K562 (cell line): ENCODE measurements around the gene PAX5. TPM values are rescaled to one million over a fixed set of nuclear protein-coding genes. Genes with fewer than 3 reads are reported as not detected.

Source experiments
- ATAC-seq: fragments of 200-7000 bp; cut with Tn5 transposase; 3 replicates; pipeline ENCODE4 v1.9.1; 2020; ENCODE audit warnings: moderate library complexity
- BruUV-seq: library from RNA; stranded (reverse); fragments of 400-500 nt; replicated peaks from 2 replicates; lab custom pipeline; 2021; lab: Mats Ljungman, UMichigan
- CTCF ChIA-PET: fragments of 300-600 bp; formaldehyde crosslinking; extraction: SDS; loops from one replicate; lab custom pipeline; 2021; ENCODE audit warnings: low intra/inter-chr PET ratio; lab: Yijun Ruan, JAX
- POLR2A ChIA-PET: fragments of 300-600, 350-650 bp; sonication (Branson Sonifier 250); formaldehyde crosslinking; extraction: SDS; loops from one replicate; lab custom pipeline; 2021; ENCODE audit warnings: antibody characterized with exemption, inconsistent platforms; lab: Yijun Ruan, JAX
- DNase-seq, 4 experiments: peaks; one replicate each; pipeline versions ENCODE4 v3.0.0 to v3.0.0-alpha.2; 2011 to 2018; ENCODE audit warnings: low spot score in 3 of 4, mixed read lengths in 3 of 4; ENCODE audit errors: extremely low read depth in 1 of 4
- FAIRE-seq: peaks from 2 replicates; lab custom pipeline; 2011; peaks lifted over from hg19 to GRCh38; lab: Jason Lieb, UNC
- H2AFZ ChIP-seq: 2 replicates; pipeline ENCODE4 v1.6.0; 2011; ENCODE audit warnings: low read depth, low read length, control low read depth, inconsistent platforms
- H3K27ac ChIP-seq: fragments of 200-600 bp; 3 replicates; pipeline ENCODE4 v1.8.0; 2011; ENCODE audit warnings: low read depth, mild to moderate bottlenecking, control low read depth, inconsistent platforms, low read length, moderate library complexity, mixed read lengths; ENCODE audit errors: extremely low read depth
- H3K27me3 ChIP-seq, 2 experiments: fragments of 300-600 bp in 1 of 2; 2 replicates in 1 of 2; 3 replicates in 1 of 2; pipeline versions ENCODE4 v1.6.0 to v1.8.0; 2011; ENCODE audit warnings: inconsistent platforms in 2 of 2, low read length in 2 of 2, mild to moderate bottlenecking in 1 of 2, mixed read lengths in 1 of 2, moderate library complexity in 1 of 2; ENCODE audit not compliant: control insufficient read depth in 2 of 2, insufficient read depth in 2 of 2
- H3K36me3 ChIP-seq: fragments of 300-600 bp; 3 replicates; pipeline ENCODE4 v1.8.0; 2011; ENCODE audit warnings: mild to moderate bottlenecking, low read length, inconsistent platforms; ENCODE audit not compliant: control insufficient read depth, insufficient read depth
- H3K4me1 ChIP-seq, 2 experiments: fragments of 200-600 bp in 1 of 2; replicated peaks in 1 of 2; 2 replicates in 1 of 2; 3 replicates in 1 of 2; pipeline versions ENCODE4 v1.5.1 to v1.8.0; 2011; ENCODE audit warnings: inconsistent platforms in 2 of 2, low read length in 2 of 2, mild to moderate bottlenecking in 1 of 2, mixed read lengths in 1 of 2, moderate library complexity in 1 of 2; ENCODE audit not compliant: control insufficient read depth in 2 of 2, insufficient read depth in 2 of 2
- H3K4me2 ChIP-seq: 2 replicates; pipeline ENCODE4 v1.6.1; 2011; ENCODE audit warnings: low read length, control low read depth, inconsistent platforms, mixed read lengths; ENCODE audit not compliant: insufficient read depth
- H3K4me3 ChIP-seq: fragments of 200-600 bp; sonication (generic), shearing (Covaris generic); 2 replicates; pipeline ENCODE4 v1.5.1; 2016; ENCODE audit warnings: control low read depth, inconsistent platforms
- H3K79me2 ChIP-seq: fragments of 200-600 bp; 3 replicates; pipeline ENCODE4 v1.8.0; 2011; ENCODE audit warnings: low read length, inconsistent platforms; ENCODE audit not compliant: control insufficient read depth, insufficient read depth
- H3K9ac ChIP-seq, 2 experiments: 2 replicates each; pipeline versions ENCODE4 v1.6.0 to v1.6.1; 2011; ENCODE audit warnings: low read depth in 2 of 2, low read length in 2 of 2, control low read depth in 1 of 2, inconsistent platforms in 1 of 2, mild to moderate bottlenecking in 1 of 2, mixed read lengths in 1 of 2; ENCODE audit not compliant: insufficient read depth in 1 of 2
- H3K9me1 ChIP-seq: one replicate; pipeline ENCODE4 v1.6.0; 2011; ENCODE audit warnings: inconsistent platforms, mild to moderate bottlenecking, low read length, moderate library complexity; ENCODE audit not compliant: control insufficient read depth, insufficient read depth
- H3K9me3 ChIP-seq: replicated peaks from 2 replicates; pipeline ENCODE4 v1.5.1; 2011; ENCODE audit warnings: low read depth, low read length, inconsistent platforms; ENCODE audit not compliant: control insufficient read depth, insufficient read depth
- H4K20me1 ChIP-seq: replicated peaks from 2 replicates; pipeline ENCODE4 v1.6.1; 2011; ENCODE audit warnings: low read length, inconsistent platforms, mixed read lengths; ENCODE audit not compliant: control insufficient read depth, insufficient read depth
- PRMT5 ChIP-seq: sonication (generic); formaldehyde crosslinking; IDR thresholded peaks from 2 replicates; pipeline ENCODE4 v1.5.0; 2020; ENCODE audit warnings: missing genetic modification reagents
- SP2 ChIP-seq: IDR thresholded peaks from 2 replicates; pipeline ENCODE4 v1.6.1; 2011; ENCODE audit warnings: mild to moderate bottlenecking, low read depth, low read length, moderate library complexity; ENCODE audit not compliant: poor library complexity, severe bottlenecking; ENCODE audit errors: extremely low read depth
- XRCC3 ChIP-seq: fragments of 450-650 bp; IDR thresholded peaks from 2 replicates; pipeline ENCODE4 v1.6.1; 2017; ENCODE audit warnings: mild to moderate bottlenecking, moderate library complexity
- ZFP30 ChIP-seq: fragments of 250-450 bp; sonication (Bioruptor Pico); IDR thresholded peaks from 2 replicates; pipeline ENCODE4 v1.8.0; 2022; ENCODE audit warnings: moderate library complexity, mild to moderate bottlenecking, inconsistent platforms, borderline replicate concordance
- ZNF12 ChIP-seq: sonication (generic); formaldehyde crosslinking; IDR thresholded peaks from 2 replicates; pipeline ENCODE4 v1.4.0; 2020; ENCODE audit warnings: mild to moderate bottlenecking, missing genetic modification reagents
- ZNF561 ChIP-seq: fragments of 450-650 bp; formaldehyde crosslinking; conservative IDR thresholded peaks from 2 replicates; pipeline ENCODE4 v1.4.0; 2020; ENCODE audit warnings: mild to moderate bottlenecking, moderate library complexity
- ZNF76 ChIP-seq: fragments of 250-450 bp; sonication (Bioruptor Pico); IDR thresholded peaks from 2 replicates; pipeline ENCODE4 v1.4.0; 2020; ENCODE audit warnings: mild to moderate bottlenecking, moderate library complexity, borderline replicate concordance
- WGBS: fragments of 100-300 bp; shearing (Covaris generic); methylation state at CpG from one replicate; pipeline ENCODE4 v1.1.6; 2016; ENCODE audit warnings: low coverage, mixed read lengths; ENCODE audit not compliant: insufficient coverage; ENCODE audit errors: missing lambda C conversion rate; 5-methylcytosine and 5-hydroxymethylcytosine counted together
- in situ Hi-C: fragments of 300-500 bp; cut with MboI; formaldehyde crosslinking; loops from 4 replicates; pipeline ENCODE4 v1.15.0; 2018; ENCODE audit warnings: inconsistent platforms, mixed read lengths
- intact Hi-C: fragments of 100-400 bp; cut with micrococcal nuclease; formaldehyde crosslinking; loops from 2 replicates; pipeline ENCODE4 v1.14.2; 2022
- polyA plus RNA-seq, 8 experiments: library from polyadenylated mRNA; depleted of rRNA in 4 of 8; stranded (reverse) in 5 of 8; unstranded in 3 of 8; fragments of >200 nt; fragmentation: Nextera tagmentation in 2 of 8; fragmentation: Illumina TruSeq in 1 of 8; extraction: Ambion mirVana in 2 of 8; extraction: Trizol in 1 of 8; gene quantifications; 2 replicates each; pipeline versions ENCODE4 v1.2.1 to v1.2.3, GENCODE V29; 2011 to 2014; ENCODE audit warnings: inconsistent platforms in 1 of 8, missing spikeins in 1 of 8
- total RNA-seq, 7 experiments: library from RNA; depleted of rRNA in 6 of 7; stranded (reverse); fragments of >200 nt in 6 of 7; fragmentation: Illumina TruSeq in 2 of 7; extraction: Trizol in 2 of 7; gene quantifications; 2 replicates each; pipeline versions ENCODE4 v1.2.1 to v1.2.3, GENCODE V29; 2011 to 2021; ENCODE audit warnings: low replicate concordance in 1 of 7
- TF ChIP-seq, protein P1 (sequence below), 3 experiments: fragments of 200-800 bp in 1 of 3; sonication (Bioruptor generic) in 1 of 3; sonication (generic) in 1 of 3; formaldehyde crosslinking in 1 of 3; IDR thresholded peaks; 2 replicates each; pipeline versions ENCODE4 v1.6.1 to v1.8.0; 2016 to 2022; ENCODE audit warnings: mild to moderate bottlenecking in 2 of 3, missing compliant biosample characterization in 2 of 3, missing genetic modification characterization in 2 of 3, missing genetic modification reagents in 1 of 3
- TF ChIP-seq, protein P2 (sequence below): fragments of 450-650 bp; formaldehyde crosslinking; IDR thresholded peaks from 2 replicates; pipeline ENCODE4 v1.4.0; 2020; ENCODE audit warnings: mild to moderate bottlenecking, moderate library complexity

The PAX5 gene
- total and polyA plus RNA-seq, 9 of the 15 experiments (the other 6 are each of a cell fraction or from before 2014, with no cell fraction given), result 0.03 to 0.09 TPM; not detected in 7

DNA sequence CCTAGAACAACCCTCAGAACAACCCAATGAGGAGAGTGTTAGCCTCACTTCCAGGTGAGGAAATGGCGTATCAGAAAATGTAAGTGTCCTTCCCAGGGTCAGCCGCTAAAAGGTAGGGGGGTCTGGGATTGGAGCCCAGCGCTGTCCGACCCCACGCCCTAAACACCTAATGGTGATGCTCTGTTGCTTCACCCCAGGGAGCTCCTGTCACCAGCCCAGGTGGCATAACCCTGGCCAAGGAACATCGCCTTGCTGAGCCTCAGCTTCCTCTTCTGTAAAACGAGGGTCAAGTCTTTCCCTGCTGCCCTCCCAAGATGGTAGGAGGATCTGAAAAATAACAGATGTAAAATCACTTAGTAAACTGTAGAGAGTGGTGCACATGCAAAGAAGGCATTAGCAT is 132.5 kb downstream of the PAX5 start:
- no peak for FAIRE-seq
- Histone ChIP-seq H3K79me2 (no peaks in the 10 kb centered on the region), H4K20me1 (0 out of 2 replicates have a peak, but pooled peaks cover under 1% of the 10 kb centered on the region), H2AFZ (no peak overlapping the region), H3K27me3 (peaks cover 5 to 38% of the 10 kb centered on the region in 2 experiments; a peak in 4 of 5 replicates), H3K9me3 (no peaks in the 10 kb centered on the region), H3K27ac (no peak overlapping the region), H3K9ac (no peak overlapping the region), H3K9me1 (no peaks in the 10 kb centered on the region), H3K36me3 (no peaks in the 10 kb centered on the region), H3K4me1 (no peaks in the 10 kb centered on the region), H3K4me2 (no peak overlapping the region)
- BruUV-seq, result no TSS peak
- no peak for DNase-seq
- no peak for ATAC-seq
- in situ Hi-C loops, result no loop called here
- CTCF ChIA-PET, result no interaction called here
- TF ChIP-seq ZNF76 (CRISPR knock-in tag), result no peak
- no peak for TF ChIP-seq PRMT5 (CRISPR knock-in tag)
- TF ChIP-seq, protein P1, sequence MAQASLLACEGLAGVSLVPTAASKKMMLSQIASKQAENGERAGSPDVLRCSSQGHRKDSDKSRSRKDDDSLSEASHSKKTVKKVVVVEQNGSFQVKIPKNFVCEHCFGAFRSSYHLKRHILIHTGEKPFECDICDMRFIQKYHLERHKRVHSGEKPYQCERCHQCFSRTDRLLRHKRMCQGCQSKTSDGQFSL (CRISPR knock-in tag; IDR thresholded peaks at IDR 0.05), result no peak
- TF ChIP-seq, protein P1 (tag; IDR thresholded peaks at IDR 0.05), result no peak
- TF ChIP-seq XRCC3, result no peak
- no peak for TF ChIP-seq ZNF561 (CRISPR knock-in tag)
- no peak for TF ChIP-seq SP2
- no peak for TF ChIP-seq ZNF12 (CRISPR knock-in tag)
- TF ChIP-seq, protein P2, sequence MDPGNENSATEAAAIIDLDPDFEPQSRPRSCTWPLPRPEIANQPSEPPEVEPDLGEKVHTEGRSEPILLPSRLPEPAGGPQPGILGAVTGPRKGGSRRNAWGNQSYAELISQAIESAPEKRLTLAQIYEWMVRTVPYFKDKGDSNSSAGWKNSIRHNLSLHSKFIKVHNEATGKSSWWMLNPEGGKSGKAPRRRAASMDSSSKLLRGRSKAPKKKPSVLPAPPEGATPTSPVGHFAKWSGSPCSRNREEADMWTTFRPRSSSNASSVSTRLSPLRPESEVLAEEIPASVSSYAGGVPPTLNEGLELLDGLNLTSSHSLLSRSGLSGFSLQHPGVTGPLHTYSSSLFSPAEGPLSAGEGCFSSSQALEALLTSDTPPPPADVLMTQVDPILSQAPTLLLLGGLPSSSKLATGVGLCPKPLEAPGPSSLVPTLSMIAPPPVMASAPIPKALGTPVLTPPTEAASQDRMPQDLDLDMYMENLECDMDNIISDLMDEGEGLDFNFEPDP, result no peak
- TF ChIP-seq ZFP30, result no peak
- TF ChIP-seq, all 486 proteins: peak for 0
- 0% methylated on average over 6 of the region's 7 CpGs for WGBS
- POLR2A ChIA-PET, result no interaction called here
- H3K4me3 ChIP-seq, result no peak overlapping the region
- intact Hi-C loops, result no loop called here
